Central memory CD4-positive, alpha-beta T cell (primary cell): ENCODE data around the gene IFI30.
"Not testable (repeated sequence)": the region's sequence is repeated elsewhere in the genome, so short reads cannot be mapped to it uniquely, and the experiment has no call there.

Experiments used
- DNase-seq: peaks from one replicate; pipeline ENCODE4 v3.0.0; 2022

Gene IFI30

DNA sequence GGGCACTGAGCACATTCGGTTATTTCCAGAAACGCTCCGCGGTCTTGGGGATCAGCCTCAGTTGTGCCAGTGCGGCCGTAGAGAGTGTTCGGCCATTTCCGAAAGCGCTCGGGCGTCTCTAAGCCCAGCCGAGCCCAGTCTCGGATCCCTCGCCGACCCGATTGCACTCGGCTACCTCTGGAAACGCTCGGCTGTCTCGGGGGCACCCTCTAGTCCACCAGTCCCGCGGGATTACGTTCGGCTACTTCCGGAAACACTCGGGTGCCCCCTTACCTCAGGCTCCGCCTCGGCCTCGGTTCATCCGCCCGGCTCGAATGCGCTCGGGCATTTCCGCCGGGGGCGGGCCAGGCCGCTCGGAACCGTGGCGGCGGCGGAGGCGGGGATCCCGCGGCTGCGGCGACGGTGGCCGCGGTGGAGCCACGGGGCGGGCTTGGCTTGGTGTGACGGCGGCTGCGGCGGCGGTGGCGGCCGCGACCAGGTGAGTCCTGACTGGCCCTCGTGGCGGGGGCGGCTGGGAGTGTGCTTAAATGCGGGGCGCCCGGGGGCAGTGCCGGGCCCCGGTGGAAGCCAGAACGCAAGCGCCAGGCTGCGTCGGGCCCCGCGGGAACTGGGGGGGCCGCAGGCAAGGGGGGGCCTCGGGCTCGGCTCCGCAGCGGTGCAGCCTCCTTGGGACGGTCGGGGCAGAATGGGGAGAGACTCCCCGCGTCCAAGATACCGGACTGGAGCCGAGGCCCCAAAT, 20.6 kb upstream of the IFI30 start, which contains the start of gene PIK3R2:
PIK3R2 (plus strand) TSS at position 347 of the 739 bp plus-strand sequence. CDS start 2,717 bp downstream, outside the sequence.
- DNase-seq: peak; percentile 100

DNA sequence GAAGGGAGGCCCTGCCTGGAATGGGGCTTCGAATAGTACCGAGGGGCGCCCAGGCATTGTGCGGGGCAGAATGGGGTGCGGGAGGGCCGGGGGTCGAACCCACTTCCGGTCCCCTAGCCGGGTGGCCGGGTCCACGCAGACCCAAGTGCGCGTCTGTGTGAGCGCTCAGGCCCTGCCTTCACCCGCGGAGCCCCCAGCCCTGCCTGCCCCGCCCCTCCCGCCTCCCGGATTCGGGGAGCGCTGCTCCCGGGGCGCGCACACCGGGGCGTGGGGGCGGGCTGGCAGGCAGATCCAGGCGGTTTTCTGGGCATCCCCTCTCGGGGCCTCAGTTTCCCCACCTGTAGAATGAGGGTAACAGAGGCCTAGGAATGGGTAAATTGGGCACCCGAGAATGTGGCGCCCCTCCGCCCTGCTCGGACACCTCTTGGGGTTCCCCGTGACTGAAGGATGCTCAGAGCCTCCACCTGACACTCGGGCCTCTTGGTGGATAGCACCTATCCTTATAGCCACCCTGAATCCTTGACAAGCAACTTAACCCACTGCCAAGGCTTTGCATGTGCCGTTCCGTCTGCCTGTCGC, 20.0 kb upstream of the IFI30 start:
- DNase-seq: no peak

DNA sequence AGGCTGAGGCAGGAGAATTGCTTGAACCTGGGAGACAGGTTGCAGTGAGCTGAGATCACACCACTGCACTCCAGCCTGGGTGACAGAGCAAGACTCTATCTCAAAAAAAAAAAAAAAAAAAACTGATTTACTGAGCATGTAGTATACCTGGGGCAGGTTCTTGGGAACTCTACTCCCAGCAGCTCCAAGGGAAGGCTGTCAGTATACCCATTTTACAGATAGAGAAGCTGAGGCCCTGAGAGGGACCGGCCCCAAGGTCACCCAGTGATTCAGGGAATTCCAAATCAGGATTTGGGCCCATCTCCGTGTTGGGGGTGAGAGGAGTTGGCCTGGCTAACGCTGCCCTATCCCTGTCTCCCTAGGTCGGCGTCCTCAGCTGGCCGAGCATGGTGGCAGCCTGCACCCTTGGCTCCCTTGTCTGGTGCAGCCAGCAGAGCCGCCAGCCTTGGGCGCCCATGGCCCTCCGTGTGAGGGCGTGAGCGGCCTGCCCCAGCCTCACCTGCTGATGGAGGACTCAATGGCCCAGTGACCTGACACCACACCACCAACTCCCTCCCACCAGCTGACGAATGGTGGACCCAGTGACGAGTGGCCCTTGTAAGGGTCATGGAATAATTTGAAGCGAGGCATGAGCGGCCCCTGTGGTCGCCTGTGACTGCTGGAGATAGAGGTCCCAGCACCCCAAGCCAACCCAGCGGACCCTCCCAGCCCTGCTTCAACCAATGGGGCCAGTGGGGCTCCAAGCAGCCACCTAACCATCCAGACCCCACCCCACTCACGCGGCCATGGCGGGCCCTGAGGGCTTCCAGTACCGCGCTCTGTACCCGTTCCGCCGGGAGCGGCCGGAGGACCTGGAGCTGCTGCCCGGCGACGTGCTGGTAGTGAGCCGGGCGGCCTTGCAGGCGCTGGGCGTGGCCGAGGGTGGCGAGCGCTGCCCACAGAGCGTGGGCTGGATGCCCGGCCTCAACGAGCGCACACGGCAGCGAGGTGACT, 18.2 kb upstream of the IFI30 start:
- DNase-seq: no peak

DNA sequence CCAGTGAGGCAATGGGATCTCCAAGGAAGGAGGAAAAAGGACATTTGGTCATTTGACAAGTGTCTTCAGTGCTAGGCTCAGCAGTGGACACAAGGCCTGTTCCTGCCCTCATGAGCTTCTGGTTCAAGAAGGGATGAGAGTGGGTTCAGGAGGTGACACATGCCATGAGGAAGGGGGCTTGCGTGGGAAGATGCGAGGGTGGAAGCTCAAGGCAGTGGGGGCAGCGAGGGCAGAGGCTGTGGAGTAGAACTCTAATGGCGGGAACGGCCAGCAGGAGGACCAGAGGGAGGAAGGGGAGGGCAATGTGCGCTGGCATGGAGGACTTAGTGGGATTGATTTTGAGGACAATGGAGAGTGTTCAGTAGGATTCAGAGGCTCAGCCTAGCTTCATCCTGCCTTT, 17.3 kb upstream of the IFI30 start:
- no peak for DNase-seq

DNA sequence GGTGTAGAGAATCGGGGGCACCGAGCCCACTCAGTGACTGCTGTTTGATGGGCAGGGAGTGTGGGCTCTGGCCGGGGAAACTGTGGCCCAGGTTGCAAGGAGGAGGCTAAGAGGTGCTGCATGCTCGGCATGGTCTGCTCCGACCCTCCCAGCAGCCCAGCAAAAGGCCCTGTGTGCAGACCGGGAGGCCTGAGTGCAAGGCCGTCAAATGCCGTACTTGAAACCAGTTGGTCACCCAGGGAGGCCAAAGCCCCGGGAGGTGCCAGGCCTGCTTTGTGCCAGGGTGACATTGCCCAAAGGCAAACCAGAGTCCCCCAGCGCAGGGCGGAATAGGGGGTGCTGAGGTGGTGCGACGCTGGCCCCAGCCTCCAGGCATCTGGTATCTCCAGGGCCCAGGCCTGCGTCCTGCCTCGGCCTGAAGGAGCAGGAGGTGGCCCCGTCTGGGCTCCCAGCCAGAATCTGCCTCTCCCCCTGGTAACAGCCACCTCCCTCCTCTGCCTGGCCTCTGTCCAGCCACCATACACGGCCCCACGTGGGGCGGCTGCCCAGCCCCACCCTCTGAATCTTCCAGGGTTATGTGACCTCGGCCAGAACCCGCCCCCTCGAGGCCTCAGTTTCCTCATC, 16.7 kb upstream of the IFI30 start:
- no peak for DNase-seq

DNA sequence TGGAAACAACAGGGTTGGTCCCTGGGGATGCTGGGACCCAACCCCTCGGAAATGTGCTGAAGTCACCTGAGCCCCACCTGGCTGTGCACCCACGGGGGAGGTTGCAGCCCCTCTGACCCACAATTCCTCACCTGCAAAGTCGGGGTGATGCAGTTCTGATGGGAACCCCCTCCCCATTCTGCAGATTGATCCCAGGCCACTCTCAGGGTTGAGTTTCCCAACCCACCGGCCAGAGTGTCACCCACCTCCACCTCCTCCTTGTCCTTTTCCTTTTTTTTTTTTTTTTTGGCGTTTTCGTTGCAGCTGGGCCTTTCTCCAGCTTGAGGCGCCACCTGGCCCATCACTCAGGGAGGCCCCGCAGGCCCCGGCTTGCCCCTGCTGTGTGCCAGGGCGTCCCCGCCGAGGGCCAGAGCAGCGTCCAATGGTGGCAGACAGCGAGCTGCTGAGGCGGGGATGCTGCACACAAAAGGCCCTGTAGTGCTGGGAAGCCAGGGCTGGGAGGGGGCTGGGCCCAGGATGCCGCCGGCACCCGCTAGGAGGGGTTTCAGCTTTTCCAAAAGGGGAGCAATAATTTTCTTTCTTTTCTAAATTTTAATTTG, 16.0 kb upstream of the IFI30 start:
- no peak for DNase-seq

DNA sequence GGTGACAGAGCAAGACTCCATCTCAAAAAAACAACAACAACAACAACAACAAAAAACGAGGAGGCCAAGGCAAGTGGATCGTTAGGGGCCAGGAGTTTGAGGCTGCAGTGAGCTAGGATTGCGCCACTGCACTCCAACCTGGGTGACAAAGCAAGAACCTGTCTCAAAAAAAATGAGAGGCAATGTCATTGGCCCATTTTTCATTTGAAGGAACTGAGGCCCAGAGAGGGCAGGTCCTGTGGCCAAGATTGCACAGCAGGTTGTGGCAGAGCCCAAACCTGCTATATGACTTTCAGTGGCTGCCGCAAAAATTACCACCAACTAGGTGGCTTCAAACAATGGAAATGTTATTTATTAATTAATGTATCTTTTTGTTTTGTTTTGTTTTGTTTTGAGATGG, 15.1 kb upstream of the IFI30 start:
- DNase-seq: no peak

DNA sequence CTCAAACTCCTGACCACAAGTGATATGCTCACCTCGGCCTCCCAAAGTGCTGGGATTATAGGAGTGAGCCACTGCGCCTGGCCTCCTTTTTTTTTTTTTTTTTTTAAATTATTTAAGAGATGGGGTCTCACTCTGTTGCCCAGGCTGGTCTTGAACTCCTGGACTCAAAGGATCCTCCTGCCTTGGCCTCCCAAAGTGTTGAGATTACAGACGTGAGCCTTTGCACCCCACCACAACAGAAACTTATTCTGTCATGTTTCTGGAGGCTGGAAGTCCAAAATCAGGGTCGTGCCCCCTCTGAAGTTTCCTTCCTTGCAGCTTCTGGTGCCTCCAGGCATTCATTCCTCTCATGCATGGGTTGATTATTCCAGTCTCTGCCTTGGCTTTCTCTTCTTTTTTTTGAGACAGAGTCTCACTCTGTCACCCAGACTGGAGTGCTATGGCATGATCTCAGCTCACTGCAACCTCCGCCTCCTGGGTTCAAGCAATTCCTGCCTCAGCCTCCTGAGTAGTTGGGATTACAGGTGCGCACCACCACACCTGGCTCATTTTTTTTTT, 14.5 kb upstream of the IFI30 start:
- DNase-seq: not testable (repeated sequence)

DNA sequence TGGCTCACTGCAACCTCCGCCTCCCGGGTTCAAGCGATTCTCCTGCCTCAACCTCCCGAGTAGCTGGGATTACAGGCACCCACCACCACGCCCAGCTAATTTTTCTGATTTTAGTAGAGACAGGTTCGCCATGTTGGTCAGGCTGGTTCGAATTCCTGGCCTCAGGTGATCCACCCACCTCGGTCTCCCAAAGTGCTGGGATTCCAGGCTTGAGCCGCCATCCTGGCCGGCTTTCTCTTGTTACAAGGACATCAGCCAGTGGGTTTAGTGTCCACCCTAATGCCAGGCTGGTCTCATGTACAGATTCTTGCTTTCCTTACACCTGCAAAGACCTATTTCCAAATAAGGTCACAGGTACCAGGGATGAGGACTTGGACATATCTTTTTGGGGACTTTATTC, 13.8 kb upstream of the IFI30 start:
- DNase-seq: no peak

DNA sequence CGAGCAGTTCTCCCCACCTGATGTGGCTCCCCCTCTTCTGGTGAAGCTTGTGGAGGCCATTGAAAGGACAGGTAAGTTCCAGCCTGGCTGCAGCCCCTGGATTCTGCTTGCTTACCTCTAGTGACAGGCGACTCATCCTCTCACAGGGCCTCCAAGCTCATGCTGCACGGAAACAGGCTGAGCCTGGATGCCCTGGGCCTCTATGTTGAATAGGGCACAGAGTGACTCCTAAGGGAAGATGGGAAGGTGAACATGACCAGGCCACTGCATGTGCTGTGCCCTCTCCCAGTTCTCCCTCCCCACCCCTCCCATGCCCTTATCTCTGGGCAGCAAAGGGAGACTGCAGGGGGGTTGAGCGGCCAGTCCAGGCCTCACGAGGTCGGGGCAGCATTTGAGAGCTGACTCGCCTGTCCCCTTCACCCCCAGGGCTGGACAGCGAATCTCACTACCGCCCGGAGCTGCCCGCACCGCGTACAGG, 13.1 kb upstream of the IFI30 start:
- no peak for DNase-seq

DNA sequence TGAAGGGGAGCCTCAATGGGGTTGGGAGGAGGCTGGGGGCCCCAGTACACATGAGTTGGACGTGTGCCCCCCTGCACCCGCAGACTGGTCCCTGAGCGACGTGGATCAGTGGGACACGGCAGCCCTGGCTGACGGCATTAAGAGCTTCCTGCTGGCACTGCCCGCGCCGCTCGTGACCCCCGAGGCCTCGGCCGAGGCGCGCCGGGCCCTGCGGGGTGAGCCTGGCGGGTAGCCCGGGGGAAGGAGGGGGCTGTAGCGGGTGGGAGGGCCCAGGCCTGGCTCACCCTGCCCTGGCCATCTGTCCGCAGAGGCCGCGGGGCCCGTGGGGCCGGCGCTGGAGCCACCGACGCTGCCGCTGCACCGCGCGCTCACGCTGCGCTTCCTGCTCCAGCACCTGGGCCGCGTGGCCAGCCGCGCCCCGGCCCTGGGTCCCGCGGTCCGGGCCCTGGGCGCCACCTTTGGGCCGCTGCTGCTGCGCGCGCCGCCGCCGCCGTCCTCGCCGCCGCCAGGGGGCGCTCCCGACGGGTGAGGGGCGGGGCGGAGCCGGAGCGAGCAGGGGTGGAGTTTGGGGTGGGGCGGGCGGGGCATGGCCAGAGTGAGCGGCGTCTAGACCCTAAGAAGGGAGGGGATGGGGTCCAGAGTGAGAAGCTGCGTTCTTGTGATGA, 12.5 kb upstream of the IFI30 start:
- peak; percentile 80 for DNase-seq

DNA sequence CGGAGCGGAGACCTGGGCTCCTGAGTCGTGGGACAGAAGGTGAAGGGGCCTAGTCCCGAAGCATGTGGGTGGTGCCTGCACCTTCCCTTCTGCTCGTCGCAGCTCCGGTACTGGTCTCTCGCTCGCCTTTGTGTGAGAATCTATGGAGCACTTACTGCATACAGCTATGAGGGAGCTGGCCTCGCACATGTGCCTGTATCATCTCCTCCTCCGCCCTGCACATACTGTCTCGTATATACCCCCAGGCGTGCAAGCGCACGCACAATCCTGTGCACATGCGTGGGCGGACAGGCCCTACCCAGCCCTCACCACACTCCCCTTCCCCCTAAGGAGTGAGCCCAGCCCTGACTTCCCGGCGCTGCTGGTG, 12.0 kb upstream of the IFI30 start:
- DNase-seq: no peak

DNA sequence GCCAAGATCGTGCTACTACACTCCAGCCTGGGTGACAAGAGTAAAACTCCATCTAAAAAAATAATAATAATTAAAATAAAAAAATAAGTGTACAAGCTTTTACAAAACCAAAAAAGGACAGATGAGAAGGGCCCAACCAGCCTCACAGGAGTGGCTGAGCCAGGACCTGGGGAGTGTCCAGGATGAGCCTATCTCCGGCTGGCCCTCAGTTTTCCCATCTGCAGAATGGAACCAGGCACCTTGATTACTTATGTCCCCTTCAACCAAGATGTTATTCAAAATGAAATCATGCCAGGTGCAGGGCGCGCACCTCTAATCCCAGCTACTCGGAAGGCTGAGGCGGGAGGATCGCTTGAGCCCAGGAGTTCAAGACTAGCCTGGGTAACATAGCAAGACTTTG, 9.5 kb upstream of the IFI30 start:
- no peak for DNase-seq

DNA sequence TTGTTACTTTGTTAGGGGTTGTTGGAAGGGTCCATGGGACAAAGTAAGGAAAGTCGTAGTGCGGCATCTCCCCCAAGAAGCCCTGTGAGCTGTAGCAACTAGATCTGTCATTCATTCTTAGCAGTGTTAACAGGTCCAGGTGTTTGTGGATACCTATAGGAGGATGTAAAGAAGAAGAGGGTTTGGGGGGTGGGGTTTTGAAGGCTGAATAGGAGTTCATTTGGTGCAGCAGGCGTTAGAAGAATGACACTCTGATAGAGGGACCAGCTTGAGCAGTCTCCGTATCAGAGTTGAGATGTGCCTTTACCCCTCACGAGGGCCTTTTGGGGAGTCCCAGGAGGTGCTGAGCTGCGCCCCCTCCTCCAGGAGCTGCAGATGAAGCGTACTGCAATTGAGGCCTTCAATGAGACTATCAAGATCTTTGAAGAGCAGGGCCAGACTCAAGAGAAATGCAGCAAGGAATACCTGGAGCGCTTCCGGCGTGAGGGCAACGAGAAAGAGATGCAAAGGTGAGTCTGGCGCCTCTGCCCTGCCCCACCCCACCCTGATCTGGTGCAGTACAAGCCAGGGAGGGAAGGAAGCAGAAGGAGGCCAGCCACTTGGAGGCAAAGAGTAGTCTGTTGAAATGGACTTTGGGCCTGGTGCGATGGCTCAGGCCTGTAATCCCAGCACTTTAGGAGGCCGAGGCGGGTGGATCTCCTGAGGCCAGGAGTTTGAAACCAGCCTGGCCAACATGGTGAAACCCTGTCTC, 7.6 kb upstream of the IFI30 start:
- DNase-seq: no peak

DNA sequence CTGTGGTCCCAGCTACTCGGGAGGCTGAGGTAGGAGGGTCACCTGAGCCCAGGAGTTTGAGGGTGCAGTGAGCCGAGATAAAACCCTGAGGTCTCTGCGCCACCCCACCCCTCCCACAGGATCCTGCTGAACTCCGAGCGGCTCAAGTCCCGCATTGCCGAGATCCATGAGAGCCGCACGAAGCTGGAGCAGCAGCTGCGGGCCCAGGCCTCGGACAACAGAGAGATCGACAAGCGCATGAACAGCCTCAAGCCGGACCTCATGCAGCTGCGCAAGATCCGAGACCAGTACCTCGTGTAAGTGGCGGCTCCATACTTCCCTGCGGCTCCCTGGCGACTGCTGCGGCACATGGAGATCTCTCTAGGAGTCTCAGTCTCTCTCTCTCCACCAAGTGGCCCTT, 6.6 kb upstream of the IFI30 start:
- no peak for DNase-seq

DNA sequence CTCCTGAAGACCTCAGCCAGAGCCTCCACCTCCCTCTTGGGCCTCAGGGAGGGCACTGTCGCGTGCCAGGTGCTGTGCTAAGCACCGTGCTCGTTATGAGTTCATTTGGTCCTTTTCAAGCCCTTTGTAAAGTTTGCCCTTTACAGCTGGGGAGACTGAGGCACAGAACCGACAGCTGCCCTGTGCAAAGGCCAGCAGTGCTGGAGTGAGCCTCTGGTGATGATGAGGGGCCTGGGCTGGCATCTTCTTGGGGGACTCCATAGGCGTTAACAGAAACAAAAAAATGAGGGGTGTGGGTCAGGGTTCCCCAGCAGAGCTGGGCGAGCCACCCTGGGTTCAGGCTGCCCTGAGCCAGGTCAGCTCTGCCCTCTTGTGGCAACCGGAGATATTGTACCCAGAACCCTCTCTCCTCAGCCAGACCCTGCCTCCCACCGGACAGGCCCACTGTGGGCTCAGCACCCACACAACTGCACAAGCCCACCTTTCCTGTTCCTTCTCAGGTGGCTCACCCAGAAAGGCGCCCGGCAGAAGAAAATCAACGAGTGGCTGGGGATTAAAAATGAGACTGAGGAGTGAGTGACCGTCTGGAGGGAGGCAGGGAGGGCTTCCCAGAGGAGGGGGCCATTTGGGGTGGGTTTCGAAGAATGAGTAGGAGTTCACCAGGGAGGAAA, 5.5 kb upstream of the IFI30 start:
- DNase-seq: peak; percentile 42

DNA sequence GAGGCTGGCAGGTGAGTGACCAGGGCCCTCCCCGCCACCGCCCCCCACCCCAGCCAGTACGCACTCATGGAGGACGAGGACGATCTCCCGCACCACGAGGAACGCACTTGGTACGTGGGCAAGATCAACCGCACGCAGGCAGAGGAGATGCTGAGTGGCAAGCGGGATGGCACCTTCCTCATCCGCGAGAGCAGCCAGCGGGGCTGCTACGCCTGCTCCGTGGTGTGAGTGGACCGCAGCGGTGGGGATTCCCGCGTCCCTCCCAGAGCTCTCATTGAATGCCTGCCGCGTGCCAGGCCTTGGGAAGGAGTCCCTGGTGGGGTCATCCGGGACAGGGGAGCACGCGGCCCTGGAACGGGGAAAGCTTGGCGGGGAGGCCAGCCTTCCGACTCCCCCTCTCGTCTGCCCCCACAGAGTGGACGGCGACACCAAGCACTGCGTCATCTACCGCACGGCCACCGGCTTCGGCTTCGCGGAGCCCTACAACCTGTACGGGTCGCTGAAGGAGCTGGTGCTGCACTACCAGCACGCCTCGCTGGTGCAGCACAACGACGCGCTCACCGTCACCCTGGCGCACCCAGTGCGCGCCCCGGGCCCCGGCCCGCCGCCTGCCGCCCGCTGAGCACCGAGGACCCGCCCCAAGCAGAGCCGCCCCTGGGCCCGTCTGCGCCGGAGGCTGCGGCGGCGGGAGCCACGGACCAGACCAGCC, 4.8 kb upstream of the IFI30 start:
- no peak for DNase-seq

DNA sequence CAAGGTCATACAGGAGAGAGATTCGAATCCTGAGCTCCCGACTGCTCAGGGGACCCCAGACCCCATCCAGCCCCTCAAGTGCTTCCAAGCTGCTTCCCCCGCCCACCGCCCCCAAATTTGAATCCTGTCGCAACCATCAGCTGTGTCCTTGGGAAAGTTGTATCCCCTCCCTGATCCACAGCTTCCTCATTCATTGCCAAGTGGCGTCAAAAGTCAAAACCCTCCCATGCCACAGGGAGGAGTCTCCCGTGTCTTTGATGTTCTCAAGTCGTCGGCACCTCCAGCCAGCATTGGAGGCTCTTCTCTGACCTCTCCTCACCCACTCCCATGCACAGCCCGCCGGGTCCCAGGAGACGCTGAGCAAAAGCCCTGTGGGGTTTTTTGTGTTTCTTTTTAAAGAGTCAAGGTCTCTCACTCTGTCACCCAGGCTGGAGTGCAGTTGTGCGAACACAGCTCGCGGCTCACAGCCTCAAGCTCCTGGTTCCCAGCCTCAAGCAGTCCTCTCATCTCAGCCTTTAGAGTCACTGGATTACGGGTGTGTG, 2.8 kb upstream of the IFI30 start:
- no peak for DNase-seq

DNA sequence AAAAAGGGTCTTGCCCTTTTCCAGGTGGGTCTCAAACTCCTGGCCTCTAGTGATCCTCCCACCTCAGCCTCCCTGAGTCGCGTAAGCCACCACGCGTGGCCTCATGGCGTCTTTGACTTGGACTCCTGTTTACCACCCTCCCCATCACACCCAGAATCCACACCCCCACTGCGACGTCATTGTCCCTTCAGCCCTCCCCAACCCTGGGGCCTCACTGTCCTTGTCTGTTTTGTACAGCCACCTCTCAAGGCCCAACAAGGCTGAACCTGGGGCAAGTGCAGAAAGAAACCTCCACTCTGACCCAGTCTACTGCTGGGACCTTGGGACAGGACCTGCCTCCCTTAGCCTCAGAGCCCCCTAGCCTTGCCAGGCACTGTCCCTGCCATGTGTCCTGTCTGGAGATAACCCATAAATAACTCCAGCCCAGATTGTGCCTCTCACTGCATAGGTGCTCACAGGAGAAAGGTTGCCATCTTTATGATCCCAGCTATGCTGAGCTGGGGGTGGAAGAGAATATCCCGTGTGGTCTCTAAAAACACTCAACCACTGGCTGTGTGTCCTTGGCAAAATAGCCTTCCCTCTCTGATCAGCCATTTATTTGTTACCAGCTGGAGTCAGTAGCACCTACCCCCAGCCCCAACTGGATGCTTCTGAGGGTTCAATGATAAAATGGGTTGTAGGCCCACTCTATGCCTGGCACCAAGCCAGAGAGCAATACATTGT, 1.8 kb upstream of the IFI30 start:
- no peak for DNase-seq
